HG02884 (cell line): Measurements from ENCODE around the gene BAIAP2.
"Not testable (repeated sequence)": the region's sequence is repeated elsewhere in the genome, so short reads cannot be mapped to it uniquely, and the experiment has no call there.

Experiments
- ATAC-seq: cut with Tn5 transposase; IDR thresholded peaks from one replicate; pipeline ENCODE4 v1.9.1; 2021; ENCODE audit warnings: mild to moderate bottlenecking, moderate library complexity; ENCODE audit not compliant: unreplicated experiment

Gene BAIAP2

GRCh38 chr17:81021531-81022343 is 13.2 kb upstream of the BAIAP2 start:
- no peak for ATAC-seq

GRCh38 chr17:81022344-81022676 is 12.6 kb upstream of the BAIAP2 start:
- no peak for ATAC-seq

GRCh38 chr17:81025065-81025740 is 9.7 kb upstream of the BAIAP2 start:
- ATAC-seq = no peak

GRCh38 chr17:81025741-81026129 is 9.2 kb upstream of the BAIAP2 start:
- ATAC-seq = no peak

- no peak for ATAC-seq
Measured at GRCh38 chr17:81026266-81027036, 8.5 kb upstream of the BAIAP2 start.

- no peak for ATAC-seq
Measured at GRCh38 chr17:81027038-81027437, 7.9 kb upstream of the BAIAP2 start.

- no peak for ATAC-seq
Measured at GRCh38 chr17:81027591-81028505, 7.1 kb upstream of the BAIAP2 start.

GRCh38 chr17:81028506-81028858 is 6.5 kb upstream of the BAIAP2 start:
- no peak for ATAC-seq

GRCh38 chr17:81029859-81030258 is 5.1 kb upstream of the BAIAP2 start:
- no peak for ATAC-seq

GRCh38 chr17:81030312-81030711 is 4.6 kb upstream of the BAIAP2 start:
- ATAC-seq = not testable (repeated sequence)

GRCh38 chr17:81030741-81031565 is 4.0 kb upstream of the BAIAP2 start:
- ATAC-seq = no peak

- ATAC-seq = no peak
Measured at GRCh38 chr17:81031566-81032550, 3.1 kb upstream of the BAIAP2 start.

- ATAC-seq = no peak
Measured at GRCh38 chr17:81032641-81033480, 2.1 kb upstream of the BAIAP2 start.

GRCh38 chr17:81033535-81034167 is 1.3 kb upstream of the BAIAP2 start:
- ATAC-seq = no peak

GRCh38 chr17:81034168-81034777 is 678 bp upstream of the BAIAP2 start:
- no peak for ATAC-seq

- ATAC-seq = no peak
Measured at GRCh38 chr17:81035521-81036196, 708 bp downstream of the BAIAP2 start.
